Stimulated activated CD4-positive, alpha-beta T cell treated with anti-CD3 and anti-CD28 coated beads, Interleukin-1b, Interleukin-23, amount 100 ng/mL, for 4 hours (primary cell): ENCODE measurements around the gene CASD1.

Source experiments
- DNase-seq, 2 donors: peaks; one replicate each; pipeline ENCODE4 v3.0.0-alpha.2; 2020; ENCODE audit warnings: low read depth in 2 of 2

CASD1 gene

GRCh38 chr7:94580601-94581000 lies 71.0 kb downstream of the CASD1 start:
- no peak for DNase-seq

GRCh38 chr7:94584113-94584512 lies 74.5 kb downstream of the CASD1 start:
- DNase-seq, result no peak

DNA sequence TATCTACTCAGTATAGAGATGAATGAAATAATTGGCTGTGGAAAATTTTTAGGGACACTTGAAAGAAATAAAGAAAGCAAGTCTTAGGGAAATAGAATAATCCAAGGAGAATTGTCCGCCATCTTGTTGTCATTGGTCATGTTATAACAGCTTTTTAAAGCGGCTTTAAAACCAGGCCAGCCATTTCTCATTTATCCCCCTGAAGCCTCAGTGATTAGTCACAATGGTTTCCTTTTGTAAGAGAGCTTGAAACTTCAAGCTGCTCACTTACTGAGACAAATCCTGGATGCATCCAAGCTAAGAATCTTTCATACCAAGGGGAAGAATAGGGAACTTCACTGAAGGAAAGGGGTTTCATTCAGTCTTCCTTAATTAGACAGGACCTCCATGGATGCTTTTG lies 78.5 kb downstream of the CASD1 start:
- no peak for DNase-seq

DNA sequence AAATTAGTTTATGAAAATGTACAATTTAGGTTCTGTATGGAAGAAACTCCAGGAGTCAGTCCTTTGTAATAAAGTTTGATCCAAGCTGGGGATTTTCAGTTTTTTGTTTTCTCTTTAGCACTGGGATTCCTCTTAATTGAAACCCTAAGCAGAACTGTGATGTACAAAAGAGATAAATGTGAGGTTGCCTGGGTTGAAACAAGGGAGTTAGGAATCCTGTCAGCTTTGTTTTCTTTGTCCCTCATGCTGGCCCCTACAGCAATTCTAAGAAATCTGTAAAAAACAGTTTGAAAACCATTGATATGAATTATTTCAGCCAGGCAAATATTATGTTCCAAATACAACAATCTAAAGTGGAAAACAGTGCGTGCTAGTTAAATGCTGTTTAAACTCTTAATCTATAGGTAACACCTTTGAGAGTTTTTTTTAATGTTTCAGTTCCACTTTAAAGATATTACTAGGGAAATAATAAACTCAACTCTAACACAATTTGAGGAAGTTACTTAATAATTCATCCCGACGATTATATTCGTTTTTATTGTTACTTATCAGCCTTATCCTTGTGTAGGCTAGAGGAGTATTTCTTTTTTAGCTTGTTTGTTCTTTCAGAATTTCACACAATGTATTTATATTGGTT lies 81.0 kb downstream of the CASD1 start:
- DNase-seq, result no peak

- no peak for DNase-seq
Observed at GRCh38 chr7:94591176-94591575, 81.6 kb downstream of the CASD1 start.

DNA sequence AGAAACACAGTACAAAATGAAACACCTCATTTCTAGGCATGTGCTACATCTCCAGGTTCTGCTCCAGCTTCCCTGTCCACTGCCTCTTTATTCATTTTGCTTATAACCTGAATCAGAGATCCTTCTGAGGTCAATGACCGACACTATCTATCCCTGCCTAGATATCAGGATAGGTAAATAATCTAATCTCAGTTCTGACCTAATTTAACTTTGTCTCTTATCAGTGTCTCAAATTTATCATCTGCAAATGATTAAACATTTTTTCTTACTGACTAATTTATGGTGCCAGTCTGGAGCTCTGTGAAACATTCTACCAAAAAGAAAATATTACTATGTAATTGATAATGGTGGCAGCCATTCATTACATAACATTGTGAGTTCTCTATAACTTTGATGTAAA lies 85.3 kb downstream of the CASD1 start:
- no peak for DNase-seq

DNA sequence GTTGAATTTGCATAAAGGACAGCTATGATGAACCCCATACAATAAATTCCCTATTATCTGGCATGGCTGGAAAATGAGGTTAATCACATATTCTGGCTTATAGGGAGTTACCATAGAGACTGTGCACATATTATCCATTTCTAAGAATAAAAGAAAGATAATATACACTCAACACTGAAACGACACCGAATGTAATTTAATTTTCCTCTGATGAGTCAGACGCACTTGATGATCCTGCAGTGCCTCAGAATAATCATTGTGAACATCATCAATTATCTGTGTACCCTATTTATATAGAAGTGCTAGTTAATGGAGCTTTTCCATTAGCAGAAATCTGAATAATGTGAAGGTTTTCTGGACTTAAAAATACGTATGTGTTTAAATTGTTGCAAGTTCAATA lies 86.1 kb downstream of the CASD1 start:
- no peak for DNase-seq

DNA sequence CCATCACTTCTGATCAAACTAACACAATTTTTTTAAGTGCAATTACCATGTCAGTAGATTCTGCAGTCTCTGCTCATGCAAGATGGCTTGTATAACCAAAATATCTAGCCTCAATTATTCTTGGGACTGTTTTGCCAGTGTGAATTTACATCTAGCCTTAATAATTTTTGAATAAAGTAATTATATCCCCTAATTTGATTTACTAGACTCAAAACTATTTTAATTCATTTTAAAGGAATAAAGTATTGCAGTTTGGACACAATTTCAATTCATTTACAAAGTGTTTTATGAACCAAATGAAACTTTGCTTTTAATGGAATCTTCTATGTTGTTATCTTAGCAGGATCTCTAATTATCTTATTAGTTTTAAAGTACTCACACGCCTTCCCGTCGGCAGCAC lies 90.7 kb downstream of the CASD1 start:
- DNase-seq, result no peak

DNA sequence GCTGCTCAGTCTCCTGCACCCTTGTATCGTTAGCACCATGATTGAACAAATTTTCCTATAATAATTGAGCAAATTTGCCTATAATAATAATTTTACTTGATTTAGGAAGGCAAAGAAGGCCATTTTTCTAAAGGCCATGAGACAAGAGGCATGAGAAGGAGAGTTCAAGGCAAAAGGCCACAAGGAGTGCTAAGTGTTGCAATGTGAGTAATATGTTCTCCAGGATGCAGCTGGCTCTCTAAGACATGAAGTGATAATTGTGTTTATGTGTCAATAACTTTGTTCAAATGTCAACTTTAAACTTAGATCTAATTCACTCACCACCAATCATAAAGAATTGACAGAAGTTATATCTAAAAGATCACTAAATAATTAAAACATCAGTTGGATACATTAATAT lies 92.6 kb downstream of the CASD1 start:
- DNase-seq, result no peak

DNA sequence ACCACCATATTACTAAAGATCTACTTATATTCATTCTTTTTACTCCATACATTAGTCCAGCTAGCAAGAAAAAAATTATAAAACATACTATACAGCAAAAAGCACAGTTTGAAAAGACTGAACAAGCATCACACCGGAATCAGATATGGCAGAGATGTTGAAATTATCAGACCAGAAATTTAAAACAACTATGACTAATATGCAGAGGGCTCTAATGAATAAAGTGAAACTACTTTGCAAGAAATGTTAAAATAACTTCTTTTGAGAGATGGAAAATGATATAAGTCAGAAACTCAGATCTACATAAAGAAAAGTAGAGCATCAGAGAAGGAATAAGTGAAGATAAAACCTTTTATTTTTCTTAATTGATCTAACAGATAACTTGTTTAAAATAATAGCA lies 95.4 kb downstream of the CASD1 start:
- DNase-seq, result no peak
